BE2C (cell line): ENCODE data around the gene SOX6.

ENCODE experiments used
- DNase-seq: peaks from one replicate; pipeline ENCODE4 v3.0.0-alpha.2; 2020
- H3K27me3 ChIP-seq: fragments of 250-450 bp; sonication (Bioruptor Pico); 2 replicates; pipeline ENCODE4 v1.5.1; 2020; ENCODE audit warnings: mild to moderate bottlenecking
- H3K36me3 ChIP-seq: fragments of 250-450 bp; sonication (Bioruptor Pico); 2 replicates; pipeline ENCODE4 v1.5.1; 2020; ENCODE audit warnings: mild to moderate bottlenecking
- H3K4me1 ChIP-seq: fragments of 250-450 bp; sonication (Bioruptor Pico); 2 replicates; pipeline ENCODE4 v1.5.1; 2020
- H3K4me3 ChIP-seq: 2 replicates; pipeline ENCODE4 v1.5.1; 2011; ENCODE audit warnings: low read depth, low read length
- H3K9me3 ChIP-seq: fragments of 250-450 bp; sonication (Bioruptor Pico); 2 replicates; pipeline ENCODE4 v1.5.1; 2020
- TF ChIP-seq, protein P1 (sequence below): IDR thresholded peaks from 2 replicates; pipeline ENCODE4 v1.5.1; 2012; ENCODE audit warnings: mild to moderate bottlenecking, low read depth, low read length

The SOX6 gene

DNA sequence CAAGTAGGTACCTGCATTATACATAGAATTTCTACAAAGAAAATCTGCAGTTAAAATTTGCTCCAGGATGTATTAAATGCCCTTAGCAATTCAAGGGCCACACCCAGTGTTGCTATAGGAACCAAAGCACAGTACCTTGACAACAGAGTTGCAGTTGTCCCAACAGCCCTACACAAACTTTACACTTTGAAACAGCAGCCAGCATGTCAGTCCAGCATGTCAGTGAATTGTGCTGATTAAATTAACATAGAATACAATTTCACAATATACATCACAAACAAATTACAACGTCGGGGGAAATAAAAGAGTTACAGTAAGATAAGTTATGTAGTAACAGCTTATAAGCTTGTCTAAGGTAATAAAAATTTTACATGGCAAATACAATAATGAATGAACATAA is 389.2 kb downstream of the SOX6 start:
- Histone ChIP-seq H3K36me3 (no peaks in the 10 kb centered on the region), H3K9me3 (no peaks in the 10 kb centered on the region), H3K27me3 (no peaks in the 10 kb centered on the region), H3K4me3 (no peak overlapping the region), H3K4me1 (no peaks in the 10 kb centered on the region)
- TF ChIP-seq, protein P1, sequence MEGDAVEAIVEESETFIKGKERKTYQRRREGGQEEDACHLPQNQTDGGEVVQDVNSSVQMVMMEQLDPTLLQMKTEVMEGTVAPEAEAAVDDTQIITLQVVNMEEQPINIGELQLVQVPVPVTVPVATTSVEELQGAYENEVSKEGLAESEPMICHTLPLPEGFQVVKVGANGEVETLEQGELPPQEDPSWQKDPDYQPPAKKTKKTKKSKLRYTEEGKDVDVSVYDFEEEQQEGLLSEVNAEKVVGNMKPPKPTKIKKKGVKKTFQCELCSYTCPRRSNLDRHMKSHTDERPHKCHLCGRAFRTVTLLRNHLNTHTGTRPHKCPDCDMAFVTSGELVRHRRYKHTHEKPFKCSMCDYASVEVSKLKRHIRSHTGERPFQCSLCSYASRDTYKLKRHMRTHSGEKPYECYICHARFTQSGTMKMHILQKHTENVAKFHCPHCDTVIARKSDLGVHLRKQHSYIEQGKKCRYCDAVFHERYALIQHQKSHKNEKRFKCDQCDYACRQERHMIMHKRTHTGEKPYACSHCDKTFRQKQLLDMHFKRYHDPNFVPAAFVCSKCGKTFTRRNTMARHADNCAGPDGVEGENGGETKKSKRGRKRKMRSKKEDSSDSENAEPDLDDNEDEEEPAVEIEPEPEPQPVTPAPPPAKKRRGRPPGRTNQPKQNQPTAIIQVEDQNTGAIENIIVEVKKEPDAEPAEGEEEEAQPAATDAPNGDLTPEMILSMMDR = no peak
- no peak for DNase-seq

DNA sequence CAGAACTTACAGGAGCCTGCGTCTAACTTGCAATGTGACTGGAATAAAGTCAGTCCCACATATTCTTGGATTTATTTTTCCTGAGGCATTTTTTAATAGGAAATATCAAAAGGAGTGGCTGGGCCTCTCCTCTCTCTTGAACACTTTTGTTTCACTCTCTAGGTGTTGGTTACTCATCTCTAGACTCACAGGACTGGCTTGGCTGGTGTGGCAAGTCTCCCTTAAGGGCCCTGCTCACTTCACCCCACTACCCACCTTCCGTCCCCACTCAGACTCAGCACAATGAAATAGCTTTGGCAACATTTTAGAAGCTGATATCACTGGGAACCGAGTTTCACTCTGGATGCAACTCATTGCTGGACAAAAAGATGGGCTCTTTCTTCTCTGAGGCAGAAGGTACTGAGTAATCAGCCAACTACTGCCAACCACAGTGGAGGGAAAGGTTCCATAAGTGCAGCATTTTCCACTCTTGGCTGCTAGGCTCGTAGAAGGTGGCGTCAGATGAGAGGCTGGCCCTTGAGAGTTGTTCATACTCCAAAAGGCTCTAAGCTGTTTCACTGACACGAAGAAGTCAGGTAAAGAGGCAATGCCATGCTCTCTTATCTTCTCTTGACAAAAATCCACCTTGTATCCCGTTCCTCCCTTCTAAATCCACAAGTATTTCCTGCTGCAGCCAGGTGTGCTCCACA is 390.6 kb downstream of the SOX6 start:
- H3K4me1 ChIP-seq = no peaks in the 10 kb centered on the region
- H3K4me3 ChIP-seq = no peak overlapping the region
- TF ChIP-seq, protein P1 = no peak
- no peaks in the 10 kb centered on the region for H3K9me3 ChIP-seq
- no peak for DNase-seq
- no peaks in the 10 kb centered on the region for H3K27me3 ChIP-seq
- no peaks in the 10 kb centered on the region for H3K36me3 ChIP-seq

DNA sequence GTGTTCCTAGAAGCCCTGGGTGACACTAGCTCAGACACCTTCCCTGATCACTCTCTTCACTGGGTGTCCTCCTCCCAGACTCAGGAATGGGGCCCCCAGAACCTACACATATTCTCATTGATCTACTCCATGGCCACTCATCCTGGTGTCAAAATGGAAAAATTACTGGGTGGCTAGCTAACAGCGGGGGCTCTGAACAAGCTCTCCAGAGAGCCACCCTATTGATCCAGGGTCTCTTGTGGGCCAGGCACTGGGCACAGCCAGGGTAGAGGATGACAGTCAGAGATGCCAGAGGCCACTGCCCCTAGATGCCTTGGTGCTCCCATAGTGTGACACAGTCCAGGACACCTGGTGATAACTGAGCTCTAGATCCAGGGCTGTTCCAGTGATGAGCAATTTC is 393.1 kb downstream of the SOX6 start:
- DNase-seq = no peak
- H3K4me1 ChIP-seq = no peaks in the 10 kb centered on the region
- no peak overlapping the region for H3K4me3 ChIP-seq
- no peaks in the 10 kb centered on the region for H3K9me3 ChIP-seq
- H3K36me3 ChIP-seq = no peaks in the 10 kb centered on the region
- H3K27me3 ChIP-seq = no peaks in the 10 kb centered on the region
- TF ChIP-seq, protein P1 = no peak

DNA sequence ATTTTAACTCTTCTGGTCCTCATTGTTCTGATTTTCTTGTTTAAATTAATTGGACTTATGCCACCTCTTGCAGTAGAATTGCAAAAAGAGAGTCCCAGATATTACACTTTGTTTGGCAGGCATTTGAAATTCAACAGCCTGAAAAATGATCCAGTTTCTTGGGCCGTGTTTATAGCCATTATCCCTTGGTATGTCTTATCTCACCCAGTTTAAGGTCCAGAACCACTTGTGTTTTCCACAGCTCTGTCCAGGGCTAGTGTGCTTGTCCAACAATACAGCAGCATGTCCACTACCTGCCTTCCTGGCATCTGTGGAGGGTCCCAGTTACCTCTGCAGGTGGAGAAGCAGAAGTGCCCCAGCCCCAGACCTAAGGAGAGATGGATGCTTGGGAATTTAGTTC is 397.4 kb downstream of the SOX6 start:
- TF ChIP-seq, protein P1 = no peak
- DNase-seq = no peak
- no peaks in the 10 kb centered on the region for H3K4me1 ChIP-seq
- H3K27me3 ChIP-seq = no peaks in the 10 kb centered on the region
- no peaks in the 10 kb centered on the region for H3K36me3 ChIP-seq
- no peaks in the 10 kb centered on the region for H3K9me3 ChIP-seq
- H3K4me3 ChIP-seq = no peak overlapping the region

DNA sequence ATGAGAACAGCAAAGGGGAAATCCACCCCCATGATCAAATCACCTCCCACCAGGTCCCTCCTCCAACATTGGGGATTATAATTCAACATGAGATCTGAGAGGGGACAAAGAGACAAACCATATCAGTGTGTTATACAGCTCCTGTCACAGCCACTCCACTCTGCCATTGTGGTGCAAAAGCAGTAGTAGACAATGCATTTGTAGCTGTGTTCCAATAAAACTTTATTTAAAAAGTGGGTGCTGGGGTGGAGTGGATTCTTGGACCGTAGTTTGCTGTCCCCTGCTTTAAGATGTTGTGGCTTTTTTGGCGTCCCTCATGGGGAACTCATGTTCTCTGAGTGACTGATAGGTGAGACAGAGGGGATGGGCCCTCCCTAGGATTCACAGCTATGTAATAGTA is 399.1 kb downstream of the SOX6 start:
- Histone ChIP-seq H3K4me1 (no peaks in the 10 kb centered on the region), H3K9me3 (no peaks in the 10 kb centered on the region), H3K36me3 (no peaks in the 10 kb centered on the region), H3K4me3 (no peak overlapping the region), H3K27me3 (no peaks in the 10 kb centered on the region)
- TF ChIP-seq, protein P1 = no peak
- no peak for DNase-seq

DNA sequence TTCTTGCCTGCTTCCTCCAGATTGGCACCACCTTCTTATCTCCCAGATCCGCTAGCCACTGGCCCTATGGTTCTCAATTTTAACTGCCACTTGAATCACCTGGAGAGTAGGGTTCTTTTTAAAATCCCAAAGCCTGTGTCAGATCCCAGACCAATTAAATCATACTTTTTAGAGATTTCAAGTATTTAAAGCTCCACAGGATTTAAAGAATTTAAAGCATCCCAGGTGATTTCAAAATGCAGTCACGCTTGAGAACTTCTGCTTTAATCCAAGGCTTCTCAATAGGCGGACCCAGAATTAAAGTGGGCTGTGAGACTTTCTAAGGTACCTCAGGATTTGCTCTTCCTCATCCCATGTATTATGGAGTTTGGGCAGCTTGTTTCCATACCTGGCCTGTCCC is 400.0 kb downstream of the SOX6 start:
- no peak overlapping the region for H3K4me3 ChIP-seq

More for the DNA sequence above, 400.0 kb downstream of the SOX6 start:
- DNase-seq = no peak
- TF ChIP-seq, protein P1 = no peak
- Histone ChIP-seq H3K4me1 (no peaks in the 10 kb centered on the region), H3K36me3 (no peaks in the 10 kb centered on the region), H3K9me3 (no peaks in the 10 kb centered on the region), H3K27me3 (no peaks in the 10 kb centered on the region)
